Sigmoid colon (tissue), 7 donors: Measurements from ENCODE around the gene CRELD2. TPM values are rescaled to one million over a fixed set of nuclear protein-coding genes. Genes with fewer than 3 reads are reported as not detected.

ENCODE experiments used
- DNase-seq: peaks from one replicate; pipeline ENCODE4 v3.0.0-alpha.2; 2019
- H3K27ac ChIP-seq, 4 donors: fragments of 200-600 bp; sonication (generic); one replicate each; pipeline ENCODE4 v1.5.1; 2016 to 2019; ENCODE audit warnings: mild to moderate bottlenecking in 1 of 4
- H3K27me3 ChIP-seq, 3 donors: fragments of 200-600 bp; sonication (generic); one replicate each; pipeline ENCODE4 v1.5.1; 2019; ENCODE audit warnings: mild to moderate bottlenecking in 1 of 3
- H3K36me3 ChIP-seq, 4 donors: fragments of 200-600 bp; sonication (generic); one replicate each; pipeline ENCODE4 v1.5.1; 2016 to 2019
- H3K4me1 ChIP-seq, 4 donors: fragments of 200-600 bp; sonication (generic); one replicate each; pipeline ENCODE4 v1.5.1; 2017 to 2019
- H3K4me3 ChIP-seq, 4 donors: fragments of 200-600 bp; sonication (generic); one replicate each; pipeline ENCODE4 v1.5.1; 2017 to 2019; ENCODE audit warnings: mild to moderate bottlenecking in 2 of 4, moderate library complexity in 1 of 4
- H3K9me3 ChIP-seq, 4 donors: fragments of 200-600 bp in 3 of 4; sonication (generic) in 3 of 4; one replicate each; pipeline versions ENCODE4 v1.5.1 to v1.6.1; 2013 to 2019
- CTCF ChIP-seq, 4 experiments: fragments of 450-650 bp in 3 of 4; fragments of 200-600 bp in 1 of 4; IDR thresholded peaks; one replicate each; pipeline ENCODE4 v1.5.1; 2016 to 2019; ENCODE audit warnings: antibody characterized with exemption in 4 of 4, mild to moderate bottlenecking in 3 of 4, moderate library complexity in 2 of 4
- EP300 ChIP-seq, 4 donors: sonication (generic); formaldehyde crosslinking; IDR thresholded peaks; one replicate each; pipeline ENCODE4 v1.6.1; 2017; ENCODE audit warnings: antibody characterized with exemption in 4 of 4
- POLR2A ChIP-seq, 2 donors: fragments of 450-650 bp; IDR thresholded peaks; one replicate each; pipeline ENCODE4 v1.6.1; 2016; ENCODE audit warnings: antibody characterized with exemption in 2 of 2, mild to moderate bottlenecking in 2 of 2, moderate library complexity in 2 of 2
- POLR2AphosphoS5 ChIP-seq, 4 donors: sonication (generic); formaldehyde crosslinking; IDR thresholded peaks; one replicate each; pipeline ENCODE4 v1.6.1; 2017; ENCODE audit warnings: antibody characterized with exemption in 4 of 4
- WGBS, 2 donors: extraction: QIAGEN DNeasy Blood & Tissue Kit; methylation state at CpG; one replicate each; pipeline ENCODE4 v1.1.7; 2013; 5-methylcytosine and 5-hydroxymethylcytosine counted together
- intact Hi-C: fragments of 100-400 bp; cut with DNase I; formaldehyde crosslinking; loops from one replicate; pipeline ENCODE4 v1.15.1; 2023
- polyA plus RNA-seq, 3 donors: library from polyadenylated mRNA; stranded (reverse); fragments of 200-250 nt; gene quantifications; one replicate each; pipeline ENCODE4 v1.2.3, GENCODE V29; 2013
- total RNA-seq, 4 donors: library from RNA; depleted of rRNA; stranded (reverse); fragments of >200 nt; gene quantifications; one replicate each; pipeline ENCODE4 v1.1.0, GENCODE V29; 2016
- donor health status: healthy with polysubstance abuse.
- donor health status: Bipolar disorder and iron deficiency.
- donor health status: healthy.

Gene CRELD2
- total and polyA plus RNA-seq, 7 donors = 9.2 to 97.7 (median 20.2) TPM

GRCh38 chr22:49879871-49880270, 38.6 kb upstream of the CRELD2 start:
- TF ChIP-seq EP300 (IDR thresholded peaks at IDR 0.05) = no peak
- no peak for TF ChIP-seq CTCF (IDR thresholded peaks at IDR 0.05)
- TF ChIP-seq POLR2A (IDR thresholded peaks at IDR 0.05) = no peak
- no peak for TF ChIP-seq POLR2AphosphoS5 (IDR thresholded peaks at IDR 0.05)
- Histone ChIP-seq H3K4me1 (no peaks in the 10 kb centered on the region), H3K27me3 (no peaks in the 10 kb centered on the region), H3K9me3 (no peaks in the 10 kb centered on the region), H3K36me3 (peaks cover 0 to 11% (median 5%) of the 10 kb centered on the region in 4 donors), H3K27ac (no peak overlapping the region), H3K4me3 (no peak overlapping the region)
- no peak for DNase-seq
- intact Hi-C loops = no loop called here
- WGBS, 2 donors = 95% methylated on average over 9 of the region's 9 CpGs

- no peak for DNase-seq
- no peak overlapping the region for H3K4me3 ChIP-seq
- no peak overlapping the region for H3K27ac ChIP-seq
- peaks cover 0 to 11% (median 5%) of the 10 kb centered on the region in 4 donors for H3K36me3 ChIP-seq
- no peaks in the 10 kb centered on the region for H3K9me3 ChIP-seq
- no peak for TF ChIP-seq CTCF (IDR thresholded peaks at IDR 0.05)
- no peak for TF ChIP-seq POLR2A (IDR thresholded peaks at IDR 0.05)
- TF ChIP-seq POLR2AphosphoS5 (IDR thresholded peaks at IDR 0.05) = no peak
- TF ChIP-seq EP300 (IDR thresholded peaks at IDR 0.05) = no peak
- no peaks in the 10 kb centered on the region for H3K4me1 ChIP-seq
- H3K27me3 ChIP-seq = no peaks in the 10 kb centered on the region
- 70 to 87% methylated on average over 20 of the region's 20 CpGs for WGBS, 2 donors
- intact Hi-C loops = no loop called here
These were observed 38.2 kb upstream of the CRELD2 start for GRCh38 chr22:49880281-49880680.

GRCh38 chr22:49881856-49882255, 36.6 kb upstream of the CRELD2 start:
- no peak for DNase-seq
- Histone ChIP-seq H3K9me3 (no peaks in the 10 kb centered on the region), H3K4me3 (no peak overlapping the region), H3K36me3 (peaks cover 0 to 22% (median 18%) of the 10 kb centered on the region in 4 donors), H3K4me1 (no peaks in the 10 kb centered on the region), H3K27me3 (no peaks in the 10 kb centered on the region), H3K27ac (no peak overlapping the region)
- intact Hi-C loops = no loop called here
- 95 to 96% methylated on average over 2 of the region's 2 CpGs for WGBS, 2 donors
- TF ChIP-seq EP300 (IDR thresholded peaks at IDR 0.05) (no peak), POLR2A (IDR thresholded peaks at IDR 0.05) (no peak), POLR2AphosphoS5 (IDR thresholded peaks at IDR 0.05) (no peak)

GRCh38 chr22:49882519-49883293, 35.7 kb upstream of the CRELD2 start:
- H3K36me3 ChIP-seq = peaks cover 0 to 29% (median 20%) of the 10 kb centered on the region in 4 donors
- H3K4me1 ChIP-seq = no peaks in the 10 kb centered on the region
- no peaks in the 10 kb centered on the region for H3K9me3 ChIP-seq
- WGBS, 2 donors = 89 to 91% methylated on average over 21 of the region's 21 CpGs
- H3K27ac ChIP-seq = no peak overlapping the region
- DNase-seq = no peak
- no peak overlapping the region for H3K4me3 ChIP-seq
- intact Hi-C loops = no loop called here
- no peaks in the 10 kb centered on the region for H3K27me3 ChIP-seq
- TF ChIP-seq POLR2A (IDR thresholded peaks at IDR 0.05) (no peak), EP300 (IDR thresholded peaks at IDR 0.05) (no peak), POLR2AphosphoS5 (IDR thresholded peaks at IDR 0.05) (no peak), CTCF (IDR thresholded peaks at IDR 0.05) (no peak)

GRCh38 chr22:49883294-49883640, 35.2 kb upstream of the CRELD2 start:
- 95 to 97% methylated on average over 4 of the region's 4 CpGs for WGBS, 2 donors
- H3K9me3 ChIP-seq = no peaks in the 10 kb centered on the region
- no peak overlapping the region for H3K4me3 ChIP-seq
- no peaks in the 10 kb centered on the region for H3K27me3 ChIP-seq
- peaks cover 0 to 29% (median 20%) of the 10 kb centered on the region in 4 donors for H3K36me3 ChIP-seq
- H3K4me1 ChIP-seq = no peaks in the 10 kb centered on the region
- TF ChIP-seq CTCF (IDR thresholded peaks at IDR 0.05) (no peak), EP300 (IDR thresholded peaks at IDR 0.05) (no peak), POLR2A (IDR thresholded peaks at IDR 0.05) (no peak), POLR2AphosphoS5 (IDR thresholded peaks at IDR 0.05) (no peak)
- no peak for DNase-seq
- intact Hi-C loops = no loop called here
- H3K27ac ChIP-seq = no peak overlapping the region
